ENCODE data around the gene CADM1. TPM values are rescaled to one million over a fixed set of nuclear protein-coding genes. Genes with fewer than 3 reads are reported as not detected.

The CADM1 gene
- total RNA-seq, 2 experiments from 2014 or later: 59.7 to 89.7 TPM

DNA sequence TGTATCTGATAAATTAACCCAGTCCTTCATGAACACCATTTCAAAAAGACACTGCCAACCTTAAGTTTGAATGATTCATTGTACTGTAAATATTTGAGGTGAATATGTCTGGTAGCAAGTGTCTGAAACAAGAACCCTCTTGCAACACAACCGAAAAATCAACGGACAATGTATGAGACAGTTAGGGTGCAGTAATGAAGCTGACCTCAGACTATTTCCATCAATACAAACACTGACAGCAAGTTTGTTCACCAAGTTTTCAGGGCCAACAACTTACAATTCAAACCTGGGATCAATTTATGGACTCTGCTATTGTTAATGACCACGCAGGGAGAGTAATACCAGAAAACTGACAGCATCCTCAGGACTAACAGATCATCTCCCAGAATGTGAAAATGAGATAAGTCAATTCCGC is 126.3 kb downstream of the CADM1 start:
- H4K20me1 ChIP-seq (ENCODE audit: insufficient read depth, low read length): 0 out of 2 replicates have a peak, but pooled peaks cover 4% of the 10 kb centered on the region
- ChIA-PET CTCF (ENCODE audit: unreplicated experiment) (no interaction called here), POLR2A (interaction anchor here (0.7 to 1.0 kb wide), 3 partner anchors 8 to 155 kb away, joined by 3 to 4 read pairs (median 4); no protein-coding TSS in a partner anchor)
- no peaks in the 10 kb centered on the region for H3K36me3 ChIP-seq (ENCODE audit: insufficient read depth, low read length)
- no peak overlapping the region for H3K27ac ChIP-seq (ENCODE audit: low read depth, low read length, poor library complexity, severe bottlenecking)
- no peaks in the 10 kb centered on the region for H3K9me2 ChIP-seq (ENCODE audit: insufficient read depth, low read length)
- no peaks in the 10 kb centered on the region for H3K79me2 ChIP-seq (ENCODE audit: insufficient read depth, low read depth, low read length)
- peaks cover 6% of the 10 kb centered on the region for H3K4me1 ChIP-seq (ENCODE audit: insufficient read depth, low read length, poor library complexity, severe bottlenecking)
- no peak overlapping the region for H3K4me3 ChIP-seq (ENCODE audit: low read depth, low read length, poor library complexity, severe bottlenecking)
- no peak for DNase-seq (ENCODE audit: low spot score)
- intact Hi-C loops (cut with micrococcal nuclease; ENCODE audit: unreplicated experiment): no loop called here
- H2AFZ ChIP-seq (ENCODE audit: low read length): no peak overlapping the region
- no peak overlapping the region for H3K4me2 ChIP-seq (ENCODE audit: low read length)
- no TSS peak for BruUV-seq (replicated peaks)
- H3K9me3 ChIP-seq (ENCODE audit: low read length): no peaks in the 10 kb centered on the region
- TF ChIP-seq CTCF (conservative IDR thresholded peaks at IDR 0.05; ENCODE audit: low read length) (no peak), EZH2phosphoT487 (IDR thresholded peaks at IDR 0.05; ENCODE audit: borderline replicate concordance, low read depth, low read length) (no peak)

DNA sequence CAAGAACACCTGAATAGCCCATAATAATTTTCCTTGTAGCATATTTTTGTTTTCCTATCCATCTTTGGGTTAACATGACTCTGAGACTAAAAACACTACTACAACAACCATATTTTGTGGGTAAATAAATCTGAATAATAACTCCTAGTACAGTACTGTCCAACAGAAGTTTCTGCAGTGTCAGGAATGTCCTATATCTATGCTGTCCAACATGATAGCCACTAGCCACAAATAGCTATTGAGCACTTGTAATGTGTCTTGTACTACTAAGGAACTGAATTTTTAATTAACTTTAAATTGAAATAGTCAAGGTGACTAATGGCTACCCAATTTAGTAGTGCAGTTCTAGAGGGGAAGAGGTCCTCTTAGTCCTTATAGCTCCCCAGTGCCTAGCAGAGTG is 135.6 kb downstream of the CADM1 start:
- Histone ChIP-seq H4K20me1 (ENCODE audit: insufficient read depth, low read length) (no peaks in the 10 kb centered on the region), H3K79me2 (ENCODE audit: insufficient read depth, low read depth, low read length) (no peaks in the 10 kb centered on the region; the same call in 1 of the 2 replicates), H3K9me3 (ENCODE audit: low read length) (no peaks in the 10 kb centered on the region), H3K4me2 (ENCODE audit: low read length) (no peak overlapping the region), H3K36me3 (ENCODE audit: insufficient read depth, low read length) (no peaks in the 10 kb centered on the region), H3K4me3 (ENCODE audit: low read depth, low read length, poor library complexity, severe bottlenecking) (no peak overlapping the region), H3K27ac (ENCODE audit: low read depth, low read length, poor library complexity, severe bottlenecking) (no peak overlapping the region), H2AFZ (ENCODE audit: low read length) (no peak overlapping the region), H3K9me2 (ENCODE audit: insufficient read depth, low read length) (no peaks in the 10 kb centered on the region), H3K4me1 (ENCODE audit: insufficient read depth, low read length, poor library complexity, severe bottlenecking) (peaks cover 10% of the 10 kb centered on the region)
- no peak for DNase-seq (ENCODE audit: low spot score)
- intact Hi-C loops (cut with micrococcal nuclease; ENCODE audit: unreplicated experiment): no loop called here
- POLR2A ChIA-PET: interaction anchor here (0.6 to 2.4 kb wide), 3 partner anchors 12 to 100 kb away, joined by 3 to 10 read pairs (median 4); no protein-coding TSS in a partner anchor
- no TSS peak for BruUV-seq (replicated peaks)
- CTCF ChIA-PET (ENCODE audit: unreplicated experiment): no interaction called here
- no peak for TF ChIP-seq CTCF (conservative IDR thresholded peaks at IDR 0.05; ENCODE audit: low read length)
- no peak for TF ChIP-seq EZH2phosphoT487 (IDR thresholded peaks at IDR 0.05; ENCODE audit: borderline replicate concordance, low read depth, low read length)

- CTCF ChIA-PET (ENCODE audit: unreplicated experiment): no interaction called here
- no TSS peak for BruUV-seq (replicated peaks)
- POLR2A ChIA-PET: interaction anchor here (1.6 kb wide), 1 partner anchor 15 kb away, joined by 4 read pairs; no protein-coding TSS in a partner anchor
- TF ChIP-seq EZH2phosphoT487 (IDR thresholded peaks at IDR 0.05; ENCODE audit: borderline replicate concordance, low read depth, low read length) (no peak), CTCF (conservative IDR thresholded peaks at IDR 0.05; ENCODE audit: low read length) (no peak)
- intact Hi-C loops (cut with micrococcal nuclease; ENCODE audit: unreplicated experiment): no loop called here
- Histone ChIP-seq H3K4me2 (ENCODE audit: low read length) (no peak overlapping the region), H3K36me3 (ENCODE audit: insufficient read depth, low read length) (no peaks in the 10 kb centered on the region), H2AFZ (ENCODE audit: low read length) (no peak overlapping the region), H3K4me1 (ENCODE audit: insufficient read depth, low read length, poor library complexity, severe bottlenecking) (peaks cover 2% of the 10 kb centered on the region), H3K4me3 (ENCODE audit: low read depth, low read length, poor library complexity, severe bottlenecking) (no peak overlapping the region), H3K9me2 (ENCODE audit: insufficient read depth, low read length) (no peaks in the 10 kb centered on the region), H3K27ac (ENCODE audit: low read depth, low read length, poor library complexity, severe bottlenecking) (no peak overlapping the region), H4K20me1 (ENCODE audit: insufficient read depth, low read length) (no peaks in the 10 kb centered on the region), H3K79me2 (ENCODE audit: insufficient read depth, low read depth, low read length) (no peaks in the 10 kb centered on the region; the same call in 1 of the 2 replicates), H3K9me3 (ENCODE audit: low read length) (no peaks in the 10 kb centered on the region)
- DNase-seq (ENCODE audit: low spot score): no peak
Measured at GRCh38 chr11:115366826-115367225, 137.4 kb downstream of the CADM1 start.
